WTC11 (cell line): ENCODE results near the gene YIPF5. TPM values are rescaled to one million over a fixed set of nuclear protein-coding genes. Genes with fewer than 3 reads are reported as not detected.

Experiments used
- ATAC-seq: fragments of 200-7000 bp; cut with Tn5 transposase; 2 replicates; pipeline ENCODE4 v1.10.0; 2021; ENCODE audit warnings: mild to moderate bottlenecking, moderate library complexity
- CTCF ChIA-PET: fragments of 300-600 bp; sonication (Branson Sonifier 250); formaldehyde crosslinking; loops from one replicate; lab custom pipeline; 2021; ENCODE audit warnings: antibody characterized with exemption; lab: Charles Lee
- POLR2A ChIA-PET: fragments of 350-600 bp; sonication (Branson Sonifier 250); formaldehyde crosslinking; loops from one replicate; lab custom pipeline; 2021; ENCODE audit warnings: antibody characterized with exemption; lab: Charles Lee
- DNase-seq: peaks from one replicate; pipeline ENCODE4 v3.0.0; 2021; ENCODE audit warnings: low spot score
- H3K27ac Mint-ChIP-seq: 2 replicates; pipeline ENCODE4 v1.8.0; 2021; ENCODE audit warnings: mixed read lengths
- H3K27me3 Mint-ChIP-seq: 2 replicates; pipeline ENCODE4 v1.8.0; 2021; ENCODE audit warnings: low read depth, mild to moderate bottlenecking, moderate library complexity, mixed read lengths
- H3K36me3 Mint-ChIP-seq: 2 replicates; pipeline ENCODE4 v1.8.0; 2021; ENCODE audit warnings: mixed read lengths
- H3K4me1 Mint-ChIP-seq: 2 replicates; pipeline ENCODE4 v1.8.0; 2022; ENCODE audit warnings: mixed read lengths
- H3K4me3 Mint-ChIP-seq: 2 replicates; pipeline ENCODE4 v1.8.0; 2021; ENCODE audit warnings: mild to moderate bottlenecking, moderate library complexity, mixed read lengths
- H3K9me3 Mint-ChIP-seq: 2 replicates; pipeline ENCODE4 v1.8.0; 2021; ENCODE audit warnings: mixed read lengths
- ATF2 ChIP-seq: sonication (generic); formaldehyde crosslinking; IDR thresholded peaks from 2 replicates; pipeline ENCODE4 v1.8.1; 2022; ENCODE audit warnings: low read depth, missing genetic modification reagents, borderline replicate concordance
- CBFB ChIP-seq: sonication (generic); formaldehyde crosslinking; IDR thresholded peaks from 2 replicates; pipeline ENCODE4 v1.8.1; 2022; ENCODE audit warnings: mild to moderate bottlenecking, low read depth, missing genetic modification reagents
- ETV6 ChIP-seq: sonication (generic); formaldehyde crosslinking; IDR thresholded peaks from 2 replicates; pipeline ENCODE4 v1.8.1; 2022; ENCODE audit warnings: mild to moderate bottlenecking, missing genetic modification reagents
- FOXK1 ChIP-seq: sonication (generic); formaldehyde crosslinking; IDR thresholded peaks from 2 replicates; pipeline ENCODE4 v1.8.0; 2022; ENCODE audit warnings: mild to moderate bottlenecking, moderate library complexity, missing genetic modification reagents
- FOXP1 ChIP-seq: sonication (generic); formaldehyde crosslinking; IDR thresholded peaks from 2 replicates; pipeline ENCODE4 v1.8.0; 2022; ENCODE audit warnings: missing genetic modification reagents, mild to moderate bottlenecking, moderate library complexity, borderline replicate concordance
- JAZF1 ChIP-seq: fragments of 250-450 bp; sonication (Bioruptor Pico); IDR thresholded peaks from 2 replicates; pipeline ENCODE4 v1.9.0; 2021; ENCODE audit warnings: moderate library complexity, mild to moderate bottlenecking, inconsistent platforms
- MAX ChIP-seq: sonication (generic); formaldehyde crosslinking; IDR thresholded peaks from 2 replicates; pipeline ENCODE4 v1.8.0; 2022; ENCODE audit warnings: mild to moderate bottlenecking, missing genetic modification reagents
- OVOL2 ChIP-seq: fragments of 250-450 bp; sonication (Bioruptor Pico); IDR thresholded peaks from 2 replicates; pipeline ENCODE4 v1.9.0; 2021; ENCODE audit warnings: mild to moderate bottlenecking, borderline replicate concordance
- PRRX2 ChIP-seq: fragments of 250-450 bp; sonication (Bioruptor Pico); IDR thresholded peaks from 2 replicates; pipeline ENCODE4 v1.8.0; 2021; ENCODE audit warnings: mild to moderate bottlenecking
- RELA ChIP-seq: sonication (generic); formaldehyde crosslinking; IDR thresholded peaks from 2 replicates; pipeline ENCODE4 v1.8.1; 2022; ENCODE audit warnings: missing genetic modification reagents, mild to moderate bottlenecking, borderline replicate concordance
- RORB ChIP-seq: fragments of 250-450 bp; sonication (Bioruptor Pico); IDR thresholded peaks from 2 replicates; pipeline ENCODE4 v1.9.0; 2021; ENCODE audit warnings: mild to moderate bottlenecking
- SOX15 ChIP-seq: fragments of 250-450 bp; sonication (Bioruptor Pico); IDR thresholded peaks from 2 replicates; pipeline ENCODE4 v1.9.0; 2021; ENCODE audit warnings: mild to moderate bottlenecking
- TP53 ChIP-seq: sonication (generic); formaldehyde crosslinking; IDR thresholded peaks from 2 replicates; pipeline ENCODE4 v1.8.1; 2023; ENCODE audit warnings: mild to moderate bottlenecking, missing genetic modification reagents
- ZBTB21 ChIP-seq: sonication (generic); formaldehyde crosslinking; IDR thresholded peaks from 2 replicates; pipeline ENCODE4 v1.8.1; 2023; ENCODE audit warnings: mild to moderate bottlenecking, missing genetic modification reagents, borderline replicate concordance
- ZNF263 ChIP-seq: sonication (generic); formaldehyde crosslinking; IDR thresholded peaks from 2 replicates; pipeline ENCODE4 v1.8.1; 2022; ENCODE audit warnings: low read depth, mild to moderate bottlenecking, moderate library complexity, missing genetic modification reagents
- ZNF396 ChIP-seq: fragments of 250-450 bp; sonication (Bioruptor Pico); IDR thresholded peaks from 2 replicates; pipeline ENCODE4 v1.8.0; 2021; ENCODE audit warnings: mild to moderate bottlenecking, moderate library complexity, borderline replicate concordance
- total RNA-seq: library from RNA; stranded (reverse); gene quantifications from 3 replicates; pipeline ENCODE4 v1.2.3, GENCODE V29; 2021
- TF ChIP-seq, protein P1 (sequence below): fragments of 250-450 bp; sonication (Bioruptor Pico); IDR thresholded peaks from 2 replicates; pipeline ENCODE4 v1.9.0; 2021; ENCODE audit warnings: mild to moderate bottlenecking
- TF ChIP-seq, protein P2 (sequence below): fragments of 250-450 bp; sonication (Bioruptor Pico); conservative IDR thresholded peaks from 2 replicates; pipeline ENCODE4 v1.9.0; 2021; ENCODE audit warnings: mild to moderate bottlenecking
- TF ChIP-seq, protein P3 (sequence below): sonication (generic); formaldehyde crosslinking; IDR thresholded peaks from 2 replicates; pipeline ENCODE4 v1.8.1; 2023; ENCODE audit warnings: mild to moderate bottlenecking, missing genetic modification reagents

The YIPF5 gene
- total RNA-seq, 1 experiment from 2014 or later: 39.2 TPM

GRCh38 chr5:144179226-144179625 is 8.8 kb upstream of the YIPF5 start:
- H3K27me3 Mint-ChIP-seq: peaks cover 4% of the 10 kb centered on the region; the same call in 1 of the 2 replicates
- H3K4me1 Mint-ChIP-seq: no peaks in the 10 kb centered on the region
- DNase-seq (no peak), ATAC-seq (no peak)
- no peak overlapping the region for H3K27ac Mint-ChIP-seq
- H3K9me3 Mint-ChIP-seq: peaks cover 14% of the 10 kb centered on the region
- H3K4me3 Mint-ChIP-seq: no peak overlapping the region
- no peaks in the 10 kb centered on the region for H3K36me3 Mint-ChIP-seq
- TF ChIP-seq SOX15 (CRISPR knock-in tag) (no peak), ZNF263 (no peak), OVOL2 (CRISPR knock-in tag) (no peak), FOXK1 (no peak), CBFB (CRISPR knock-in tag) (no peak), ETV6 (CRISPR knock-in tag) (no peak), JAZF1 (CRISPR knock-in tag) (no peak), ZNF396 (CRISPR knock-in tag) (no peak), PRRX2 (CRISPR knock-in tag) (no peak), RELA (CRISPR knock-in tag) (no peak), MAX (no peak)
- TF ChIP-seq, protein P1, sequence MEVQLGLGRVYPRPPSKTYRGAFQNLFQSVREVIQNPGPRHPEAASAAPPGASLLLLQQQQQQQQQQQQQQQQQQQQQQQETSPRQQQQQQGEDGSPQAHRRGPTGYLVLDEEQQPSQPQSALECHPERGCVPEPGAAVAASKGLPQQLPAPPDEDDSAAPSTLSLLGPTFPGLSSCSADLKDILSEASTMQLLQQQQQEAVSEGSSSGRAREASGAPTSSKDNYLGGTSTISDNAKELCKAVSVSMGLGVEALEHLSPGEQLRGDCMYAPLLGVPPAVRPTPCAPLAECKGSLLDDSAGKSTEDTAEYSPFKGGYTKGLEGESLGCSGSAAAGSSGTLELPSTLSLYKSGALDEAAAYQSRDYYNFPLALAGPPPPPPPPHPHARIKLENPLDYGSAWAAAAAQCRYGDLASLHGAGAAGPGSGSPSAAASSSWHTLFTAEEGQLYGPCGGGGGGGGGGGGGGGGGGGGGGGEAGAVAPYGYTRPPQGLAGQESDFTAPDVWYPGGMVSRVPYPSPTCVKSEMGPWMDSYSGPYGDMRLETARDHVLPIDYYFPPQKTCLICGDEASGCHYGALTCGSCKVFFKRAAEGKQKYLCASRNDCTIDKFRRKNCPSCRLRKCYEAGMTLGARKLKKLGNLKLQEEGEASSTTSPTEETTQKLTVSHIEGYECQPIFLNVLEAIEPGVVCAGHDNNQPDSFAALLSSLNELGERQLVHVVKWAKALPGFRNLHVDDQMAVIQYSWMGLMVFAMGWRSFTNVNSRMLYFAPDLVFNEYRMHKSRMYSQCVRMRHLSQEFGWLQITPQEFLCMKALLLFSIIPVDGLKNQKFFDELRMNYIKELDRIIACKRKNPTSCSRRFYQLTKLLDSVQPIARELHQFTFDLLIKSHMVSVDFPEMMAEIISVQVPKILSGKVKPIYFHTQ (CRISPR knock-in tag): no peak
- TF ChIP-seq, all 79 proteins: peak for 0
- CTCF ChIA-PET: no interaction called here
- POLR2A ChIA-PET: no interaction called here

- Mint-ChIP-seq H3K4me1 (no peaks in the 10 kb centered on the region), H3K27me3 (peaks cover 4% of the 10 kb centered on the region; the same call in 1 of the 2 replicates), H3K4me3 (no peak overlapping the region), H3K9me3 (peaks cover 20% of the 10 kb centered on the region), H3K36me3 (no peaks in the 10 kb centered on the region), H3K27ac (no peak overlapping the region)
- CTCF ChIA-PET: no interaction called here
- DNase-seq (no peak), ATAC-seq (no peak)
- POLR2A ChIA-PET: no interaction called here
- TF ChIP-seq TP53 (CRISPR knock-in tag) (no peak), RORB (CRISPR knock-in tag) (no peak), ZBTB21 (CRISPR knock-in tag) (no peak), FOXP1 (CRISPR knock-in tag) (no peak), ATF2 (CRISPR knock-in tag) (no peak)
- TF ChIP-seq, protein P2, sequence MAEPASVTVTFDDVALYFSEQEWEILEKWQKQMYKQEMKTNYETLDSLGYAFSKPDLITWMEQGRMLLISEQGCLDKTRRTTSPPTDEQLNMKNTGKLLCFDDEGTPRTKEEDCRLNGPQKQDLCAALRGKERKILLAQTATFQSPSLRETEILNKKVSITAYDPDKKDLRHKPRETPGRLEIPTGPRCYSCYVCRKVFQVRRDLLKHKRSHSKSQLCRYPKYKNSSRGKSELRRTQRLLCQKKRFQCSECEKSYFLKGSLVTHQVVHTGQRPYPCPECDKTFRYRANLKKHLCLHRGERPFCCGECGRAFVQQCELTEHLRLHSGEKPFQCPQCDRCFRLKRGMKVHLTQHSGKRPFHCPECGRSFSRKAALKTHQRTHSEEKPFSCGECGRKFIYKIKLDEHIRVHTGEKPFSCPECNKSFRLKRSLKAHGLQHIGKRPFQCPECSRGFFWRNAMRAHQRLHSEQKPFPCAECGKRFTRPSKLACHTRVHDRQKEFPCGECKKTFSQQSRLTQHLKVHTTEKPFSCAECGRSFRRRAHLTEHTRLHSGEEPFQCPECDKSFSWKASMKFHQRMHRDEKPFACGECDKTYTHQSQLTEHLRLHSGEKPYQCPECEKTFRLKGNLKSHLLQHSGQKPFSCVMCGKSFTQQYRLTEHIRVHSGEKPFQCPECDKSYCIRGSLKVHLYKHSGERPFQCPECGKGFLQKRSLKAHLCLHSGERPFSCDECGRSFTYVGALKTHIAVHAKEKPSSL (CRISPR knock-in tag): no peak
- TF ChIP-seq, protein P3, sequence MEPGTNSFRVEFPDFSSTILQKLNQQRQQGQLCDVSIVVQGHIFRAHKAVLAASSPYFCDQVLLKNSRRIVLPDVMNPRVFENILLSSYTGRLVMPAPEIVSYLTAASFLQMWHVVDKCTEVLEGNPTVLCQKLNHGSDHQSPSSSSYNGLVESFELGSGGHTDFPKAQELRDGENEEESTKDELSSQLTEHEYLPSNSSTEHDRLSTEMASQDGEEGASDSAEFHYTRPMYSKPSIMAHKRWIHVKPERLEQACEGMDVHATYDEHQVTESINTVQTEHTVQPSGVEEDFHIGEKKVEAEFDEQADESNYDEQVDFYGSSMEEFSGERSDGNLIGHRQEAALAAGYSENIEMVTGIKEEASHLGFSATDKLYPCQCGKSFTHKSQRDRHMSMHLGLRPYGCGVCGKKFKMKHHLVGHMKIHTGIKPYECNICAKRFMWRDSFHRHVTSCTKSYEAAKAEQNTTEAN (CRISPR knock-in tag): no peak
Measured at GRCh38 chr5:144177548-144177947, 7.1 kb upstream of the YIPF5 start.
